ENCODE results near the gene CNOT6L.

The CNOT6L gene

DNA sequence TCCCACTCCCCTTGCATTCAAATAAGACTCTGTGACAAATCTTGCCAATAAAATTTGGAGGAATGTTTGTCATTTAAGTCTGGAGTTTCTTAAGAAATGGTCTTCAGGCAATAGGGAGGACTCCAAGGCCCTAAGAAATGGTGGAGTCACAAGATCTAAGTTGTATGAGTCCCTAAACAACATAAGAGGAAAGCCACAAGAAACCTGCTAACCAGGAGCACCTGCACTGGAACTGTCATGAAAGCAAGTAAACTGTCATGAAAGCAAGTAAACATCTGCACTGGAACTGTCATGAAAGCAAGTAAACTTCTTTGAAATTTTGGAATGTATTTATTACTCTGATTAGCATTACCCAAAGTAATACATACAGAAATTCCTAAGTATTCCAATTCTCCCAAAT lies 3.5 kb downstream of the CNOT6L start:
- no peak overlapping the region for H3K4me3 ChIP-seq (replicated peaks in 1 of 2; ENCODE audit: low read depth in 2 of 2, low read length in 2 of 2)
- TF ChIP-seq CTCF (IDR thresholded peaks at IDR 0.05; ENCODE audit: low read depth, low read length): no peak
- DNase-seq (ENCODE audit: low read depth in 2 of 2): no peak

GRCh38 chr4:77805840-77806239 lies 13.3 kb downstream of the CNOT6L start:
- DNase-seq (ENCODE audit: low read depth in 2 of 2): no peak
- no peak for TF ChIP-seq CTCF (IDR thresholded peaks at IDR 0.05; ENCODE audit: low read depth, low read length)
- no peak overlapping the region for H3K4me3 ChIP-seq (replicated peaks in 1 of 2; ENCODE audit: low read depth in 2 of 2, low read length in 2 of 2)

DNA sequence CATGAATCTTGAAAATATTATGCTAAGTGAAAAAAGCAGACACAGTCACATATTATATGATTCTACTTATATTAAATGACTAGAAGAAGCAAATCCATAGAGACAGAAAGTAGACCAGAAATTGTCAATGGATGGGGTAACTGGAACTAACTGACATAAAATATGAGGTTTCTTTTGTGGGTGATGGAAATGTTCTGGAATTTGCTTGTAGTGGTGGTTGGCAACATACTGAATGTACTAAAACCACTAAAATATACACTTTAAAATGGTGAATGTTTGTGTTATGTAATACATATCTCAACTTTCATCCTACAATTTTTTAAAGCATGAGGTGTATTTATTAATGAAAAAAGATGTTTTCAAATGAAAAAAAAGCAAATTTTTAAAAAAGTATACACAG lies 14.7 kb downstream of the CNOT6L start:
- DNase-seq (ENCODE audit: low read depth in 2 of 2): peak; percentile 6 to 28
- no peak overlapping the region for H3K4me3 ChIP-seq (replicated peaks in 1 of 2; ENCODE audit: low read depth in 2 of 2, low read length in 2 of 2)
- TF ChIP-seq CTCF (IDR thresholded peaks at IDR 0.05; ENCODE audit: low read depth, low read length): no peak

- DNase-seq (ENCODE audit: low read depth in 2 of 2): no peak
- no peak overlapping the region for H3K4me3 ChIP-seq (replicated peaks in 1 of 2; ENCODE audit: low read depth in 2 of 2, low read length in 2 of 2)
- TF ChIP-seq CTCF (IDR thresholded peaks at IDR 0.05; ENCODE audit: low read depth, low read length): no peak
Measured at GRCh38 chr4:77802402-77802801, 16.8 kb downstream of the CNOT6L start.

- no peak for TF ChIP-seq CTCF (IDR thresholded peaks at IDR 0.05; ENCODE audit: low read depth, low read length)
- DNase-seq (ENCODE audit: low read depth in 2 of 2): no peak
- H3K4me3 ChIP-seq (replicated peaks in 1 of 2; ENCODE audit: low read depth in 2 of 2, low read length in 2 of 2): no peak overlapping the region
Measured at GRCh38 chr4:77801260-77801608, 17.9 kb downstream of the CNOT6L start.

- TF ChIP-seq CTCF (IDR thresholded peaks at IDR 0.05; ENCODE audit: low read depth, low read length): no peak
- peak; percentile 42 to 54 for DNase-seq (ENCODE audit: low read depth in 2 of 2)
- H3K4me3 ChIP-seq (replicated peaks in 1 of 2; ENCODE audit: low read depth in 2 of 2, low read length in 2 of 2): no peak overlapping the region
Measured at GRCh38 chr4:77800483-77801259, 18.5 kb downstream of the CNOT6L start.

DNA sequence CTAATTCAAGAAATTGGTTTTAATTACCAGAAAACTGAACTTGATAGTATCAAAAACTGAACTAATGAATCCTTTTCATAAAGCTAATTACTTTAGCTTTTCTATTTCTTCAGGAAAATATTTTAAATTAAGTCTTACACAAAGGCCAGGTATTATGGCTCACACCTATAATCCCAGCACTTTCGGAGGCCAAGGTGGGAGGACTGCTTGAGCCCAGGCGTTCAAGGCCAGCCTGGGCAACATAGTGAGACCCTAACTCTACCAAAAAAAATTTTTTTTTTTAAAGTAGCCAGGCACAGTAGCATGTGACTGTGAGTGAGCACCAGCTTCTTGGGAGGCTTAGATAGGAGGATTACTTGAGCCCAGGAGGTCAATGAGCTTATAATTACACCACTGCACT lies 19.1 kb downstream of the CNOT6L start:
- H3K4me3 ChIP-seq (replicated peaks in 1 of 2; ENCODE audit: low read depth in 2 of 2, low read length in 2 of 2): no peak overlapping the region
- DNase-seq (ENCODE audit: low read depth in 2 of 2): no peak

More for the DNA sequence above, 19.1 kb downstream of the CNOT6L start:
- no peak for TF ChIP-seq CTCF (IDR thresholded peaks at IDR 0.05; ENCODE audit: low read depth, low read length)

Data from cardiac fibroblast (primary cell).